Gastroesophageal sphincter (tissue), 3 donors: ENCODE results near the gene STARD13.

Experiments used
- EP300 ChIP-seq: sonication (generic); formaldehyde crosslinking; IDR thresholded peaks from one replicate; pipeline ENCODE4 v1.6.1; 2017; ENCODE audit warnings: antibody characterized with exemption, mild to moderate bottlenecking
- POLR2A ChIP-seq, 2 donors: fragments of 450-650 bp; IDR thresholded peaks; one replicate each; pipeline ENCODE4 v1.6.1; 2017; ENCODE audit warnings: antibody characterized with exemption in 2 of 2, mild to moderate bottlenecking in 2 of 2, moderate library complexity in 1 of 2
- POLR2AphosphoS5 ChIP-seq: sonication (generic); formaldehyde crosslinking; IDR thresholded peaks from one replicate; pipeline ENCODE4 v1.6.1; 2017; ENCODE audit warnings: antibody characterized with exemption
- TF ChIP-seq, protein P1 (sequence below), 4 experiments: fragments of 200-600 bp in 2 of 4; fragments of 450-650 bp in 2 of 4; sonication (generic) in 1 of 4; IDR thresholded peaks; one replicate each; pipeline ENCODE4 v1.5.1; 2017 to 2019; ENCODE audit warnings: antibody characterized with exemption in 4 of 4, mild to moderate bottlenecking in 2 of 4, moderate library complexity in 2 of 4

DNA sequence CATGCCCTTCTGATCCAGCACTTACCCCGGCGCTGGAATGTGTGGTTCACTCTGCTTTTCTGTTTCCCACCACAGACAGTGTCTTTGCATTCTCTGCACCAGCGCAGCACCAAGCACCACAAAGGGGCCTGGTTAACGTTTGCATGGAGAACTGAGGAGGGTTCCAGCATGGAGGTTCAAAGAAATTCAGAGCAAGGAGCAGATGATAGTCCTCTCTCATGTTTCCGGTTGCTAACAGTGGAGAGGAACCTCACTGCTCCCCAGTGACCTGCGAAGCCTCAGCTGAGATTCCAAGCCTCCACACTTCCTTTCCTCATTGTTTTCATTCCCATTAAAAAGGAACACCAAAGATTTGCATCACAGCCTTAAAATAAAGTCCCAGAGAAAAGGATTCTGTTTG, 99.7 kb downstream of the STARD13 start:
- TF ChIP-seq, protein P1, sequence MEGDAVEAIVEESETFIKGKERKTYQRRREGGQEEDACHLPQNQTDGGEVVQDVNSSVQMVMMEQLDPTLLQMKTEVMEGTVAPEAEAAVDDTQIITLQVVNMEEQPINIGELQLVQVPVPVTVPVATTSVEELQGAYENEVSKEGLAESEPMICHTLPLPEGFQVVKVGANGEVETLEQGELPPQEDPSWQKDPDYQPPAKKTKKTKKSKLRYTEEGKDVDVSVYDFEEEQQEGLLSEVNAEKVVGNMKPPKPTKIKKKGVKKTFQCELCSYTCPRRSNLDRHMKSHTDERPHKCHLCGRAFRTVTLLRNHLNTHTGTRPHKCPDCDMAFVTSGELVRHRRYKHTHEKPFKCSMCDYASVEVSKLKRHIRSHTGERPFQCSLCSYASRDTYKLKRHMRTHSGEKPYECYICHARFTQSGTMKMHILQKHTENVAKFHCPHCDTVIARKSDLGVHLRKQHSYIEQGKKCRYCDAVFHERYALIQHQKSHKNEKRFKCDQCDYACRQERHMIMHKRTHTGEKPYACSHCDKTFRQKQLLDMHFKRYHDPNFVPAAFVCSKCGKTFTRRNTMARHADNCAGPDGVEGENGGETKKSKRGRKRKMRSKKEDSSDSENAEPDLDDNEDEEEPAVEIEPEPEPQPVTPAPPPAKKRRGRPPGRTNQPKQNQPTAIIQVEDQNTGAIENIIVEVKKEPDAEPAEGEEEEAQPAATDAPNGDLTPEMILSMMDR (IDR thresholded peaks at IDR 0.05) = no peak
- TF ChIP-seq EP300 (no peak), POLR2A (IDR thresholded peaks at IDR 0.05) (no peak), POLR2AphosphoS5 (no peak)
